ENCODE measurements around the gene IP6K1.

IP6K1 gene

DNA sequence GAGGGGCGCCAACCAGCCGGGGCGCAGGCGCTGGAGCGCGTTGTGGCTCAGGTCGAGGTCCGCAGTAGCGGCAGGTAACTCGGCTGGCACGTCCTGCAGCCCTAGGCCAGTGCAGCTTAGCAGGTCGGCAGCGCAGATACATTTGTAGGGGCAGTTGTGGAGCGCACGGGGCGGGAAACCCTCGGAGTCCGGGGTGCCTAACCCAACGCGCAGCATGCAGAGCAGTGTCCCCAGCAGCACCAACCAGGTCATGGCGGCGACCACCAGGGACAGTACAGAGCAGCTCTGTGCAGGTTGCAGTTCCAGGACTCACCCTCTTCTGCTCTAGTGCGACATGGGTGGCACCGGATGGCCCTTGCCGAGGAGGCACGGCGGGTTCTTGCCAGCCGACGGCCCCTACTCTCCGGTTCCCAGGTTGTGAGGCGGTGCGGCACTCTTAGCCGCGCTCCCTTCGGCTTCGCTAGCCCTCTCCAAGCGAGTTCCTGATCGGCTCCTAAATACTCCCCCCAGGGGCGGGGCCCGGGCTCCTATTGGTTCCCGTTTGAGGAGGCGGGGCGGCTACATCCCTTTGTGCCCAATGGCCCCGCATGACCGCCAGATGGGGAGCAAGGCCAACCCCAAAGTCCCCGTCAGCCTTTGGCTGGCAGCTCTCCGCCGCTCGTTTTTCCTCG, 67.0 kb downstream of the IP6K1 start, which contains the start of gene AMIGO3:
Gene AMIGO3, minus strand, starts transcription at position 471 of the 671 bp plus-strand sequence. Its CDS starts 219 bp downstream, at position 252.
- ATAC-seq, result peak; percentile 78
- TF ChIP-seq OSR1 (CRISPR knock-in tag; IDR thresholded peaks at IDR 0.05) (no peak), ARNTL (CRISPR knock-in tag; IDR thresholded peaks at IDR 0.05; ENCODE audit: borderline replicate concordance, low read depth) (no peak), SNAI2 (CRISPR knock-in tag; IDR thresholded peaks at IDR 0.05) (no peak), PPARA (CRISPR knock-in tag; IDR thresholded peaks at IDR 0.05; ENCODE audit: borderline replicate concordance) (no peak), TCF4 (CRISPR knock-in tag; IDR thresholded peaks at IDR 0.05; ENCODE audit: borderline replicate concordance) (no peak; the same call in 1 of the 2 replicates), TOX (CRISPR knock-in tag; IDR thresholded peaks at IDR 0.05; ENCODE audit: borderline replicate concordance) (0 out of 2 replicates have a peak, but pooled peaks have one; percentile 20), ZNF70 (CRISPR knock-in tag; IDR thresholded peaks at IDR 0.05) (peak; percentile 47; the same call in 1 of the 2 replicates), ZFP30 (CRISPR knock-in tag; IDR thresholded peaks at IDR 0.05) (no peak), RARB (CRISPR knock-in tag; IDR thresholded peaks at IDR 0.05) (no peak), GLIS3 (CRISPR knock-in tag; IDR thresholded peaks at IDR 0.05) (0 out of 2 replicates have a peak, but pooled peaks have one; percentile 20), ZNF8 (CRISPR knock-in tag; IDR thresholded peaks at IDR 0.05) (no peak), ESRRG (CRISPR knock-in tag; IDR thresholded peaks at IDR 0.05) (no peak), CSDC2 (CRISPR knock-in tag; IDR thresholded peaks at IDR 0.05) (no peak)
- TF ChIP-seq, protein P1, sequence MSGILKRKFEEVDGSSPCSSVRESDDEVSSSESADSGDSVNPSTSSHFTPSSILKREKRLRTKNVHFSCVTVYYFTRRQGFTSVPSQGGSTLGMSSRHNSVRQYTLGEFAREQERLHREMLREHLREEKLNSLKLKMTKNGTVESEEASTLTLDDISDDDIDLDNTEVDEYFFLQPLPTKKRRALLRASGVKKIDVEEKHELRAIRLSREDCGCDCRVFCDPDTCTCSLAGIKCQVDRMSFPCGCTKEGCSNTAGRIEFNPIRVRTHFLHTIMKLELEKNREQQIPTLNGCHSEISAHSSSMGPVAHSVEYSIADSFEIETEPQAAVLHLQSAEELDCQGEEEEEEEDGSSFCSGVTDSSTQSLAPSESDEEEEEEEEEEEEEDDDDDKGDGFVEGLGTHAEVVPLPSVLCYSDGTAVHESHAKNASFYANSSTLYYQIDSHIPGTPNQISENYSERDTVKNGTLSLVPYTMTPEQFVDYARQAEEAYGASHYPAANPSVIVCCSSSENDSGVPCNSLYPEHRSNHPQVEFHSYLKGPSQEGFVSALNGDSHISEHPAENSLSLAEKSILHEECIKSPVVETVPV (CRISPR knock-in tag; IDR thresholded peaks at IDR 0.05), result no peak
- TF ChIP-seq, protein P2, sequence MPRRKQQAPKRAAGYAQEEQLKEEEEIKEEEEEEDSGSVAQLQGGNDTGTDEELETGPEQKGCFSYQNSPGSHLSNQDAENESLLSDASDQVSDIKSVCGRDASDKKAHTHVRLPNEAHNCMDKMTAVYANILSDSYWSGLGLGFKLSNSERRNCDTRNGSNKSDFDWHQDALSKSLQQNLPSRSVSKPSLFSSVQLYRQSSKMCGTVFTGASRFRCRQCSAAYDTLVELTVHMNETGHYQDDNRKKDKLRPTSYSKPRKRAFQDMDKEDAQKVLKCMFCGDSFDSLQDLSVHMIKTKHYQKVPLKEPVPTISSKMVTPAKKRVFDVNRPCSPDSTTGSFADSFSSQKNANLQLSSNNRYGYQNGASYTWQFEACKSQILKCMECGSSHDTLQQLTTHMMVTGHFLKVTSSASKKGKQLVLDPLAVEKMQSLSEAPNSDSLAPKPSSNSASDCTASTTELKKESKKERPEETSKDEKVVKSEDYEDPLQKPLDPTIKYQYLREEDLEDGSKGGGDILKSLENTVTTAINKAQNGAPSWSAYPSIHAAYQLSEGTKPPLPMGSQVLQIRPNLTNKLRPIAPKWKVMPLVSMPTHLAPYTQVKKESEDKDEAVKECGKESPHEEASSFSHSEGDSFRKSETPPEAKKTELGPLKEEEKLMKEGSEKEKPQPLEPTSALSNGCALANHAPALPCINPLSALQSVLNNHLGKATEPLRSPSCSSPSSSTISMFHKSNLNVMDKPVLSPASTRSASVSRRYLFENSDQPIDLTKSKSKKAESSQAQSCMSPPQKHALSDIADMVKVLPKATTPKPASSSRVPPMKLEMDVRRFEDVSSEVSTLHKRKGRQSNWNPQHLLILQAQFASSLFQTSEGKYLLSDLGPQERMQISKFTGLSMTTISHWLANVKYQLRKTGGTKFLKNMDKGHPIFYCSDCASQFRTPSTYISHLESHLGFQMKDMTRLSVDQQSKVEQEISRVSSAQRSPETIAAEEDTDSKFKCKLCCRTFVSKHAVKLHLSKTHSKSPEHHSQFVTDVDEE (CRISPR knock-in tag; IDR thresholded peaks at IDR 0.05), result no peak
- TF ChIP-seq, protein P3, sequence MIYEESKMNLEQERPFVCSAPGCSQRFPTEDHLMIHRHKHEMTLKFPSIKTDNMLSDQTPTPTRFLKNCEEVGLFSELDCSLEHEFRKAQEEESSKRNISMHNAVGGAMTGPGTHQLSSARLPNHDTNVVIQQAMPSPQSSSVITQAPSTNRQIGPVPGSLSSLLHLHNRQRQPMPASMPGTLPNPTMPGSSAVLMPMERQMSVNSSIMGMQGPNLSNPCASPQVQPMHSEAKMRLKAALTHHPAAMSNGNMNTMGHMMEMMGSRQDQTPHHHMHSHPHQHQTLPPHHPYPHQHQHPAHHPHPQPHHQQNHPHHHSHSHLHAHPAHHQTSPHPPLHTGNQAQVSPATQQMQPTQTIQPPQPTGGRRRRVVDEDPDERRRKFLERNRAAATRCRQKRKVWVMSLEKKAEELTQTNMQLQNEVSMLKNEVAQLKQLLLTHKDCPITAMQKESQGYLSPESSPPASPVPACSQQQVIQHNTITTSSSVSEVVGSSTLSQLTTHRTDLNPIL (CRISPR knock-in tag; IDR thresholded peaks at IDR 0.05; ENCODE audit: low read depth), result no peak; the same call in 1 of the 2 replicates
- TF ChIP-seq, protein P4, sequence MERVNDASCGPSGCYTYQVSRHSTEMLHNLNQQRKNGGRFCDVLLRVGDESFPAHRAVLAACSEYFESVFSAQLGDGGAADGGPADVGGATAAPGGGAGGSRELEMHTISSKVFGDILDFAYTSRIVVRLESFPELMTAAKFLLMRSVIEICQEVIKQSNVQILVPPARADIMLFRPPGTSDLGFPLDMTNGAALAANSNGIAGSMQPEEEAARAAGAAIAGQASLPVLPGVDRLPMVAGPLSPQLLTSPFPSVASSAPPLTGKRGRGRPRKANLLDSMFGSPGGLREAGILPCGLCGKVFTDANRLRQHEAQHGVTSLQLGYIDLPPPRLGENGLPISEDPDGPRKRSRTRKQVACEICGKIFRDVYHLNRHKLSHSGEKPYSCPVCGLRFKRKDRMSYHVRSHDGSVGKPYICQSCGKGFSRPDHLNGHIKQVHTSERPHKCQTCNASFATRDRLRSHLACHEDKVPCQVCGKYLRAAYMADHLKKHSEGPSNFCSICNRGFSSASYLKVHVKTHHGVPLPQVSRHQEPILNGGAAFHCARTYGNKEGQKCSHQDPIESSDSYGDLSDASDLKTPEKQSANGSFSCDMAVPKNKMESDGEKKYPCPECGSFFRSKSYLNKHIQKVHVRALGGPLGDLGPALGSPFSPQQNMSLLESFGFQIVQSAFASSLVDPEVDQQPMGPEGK (CRISPR knock-in tag; IDR thresholded peaks at IDR 0.05; ENCODE audit: borderline replicate concordance), result no peak

DNA sequence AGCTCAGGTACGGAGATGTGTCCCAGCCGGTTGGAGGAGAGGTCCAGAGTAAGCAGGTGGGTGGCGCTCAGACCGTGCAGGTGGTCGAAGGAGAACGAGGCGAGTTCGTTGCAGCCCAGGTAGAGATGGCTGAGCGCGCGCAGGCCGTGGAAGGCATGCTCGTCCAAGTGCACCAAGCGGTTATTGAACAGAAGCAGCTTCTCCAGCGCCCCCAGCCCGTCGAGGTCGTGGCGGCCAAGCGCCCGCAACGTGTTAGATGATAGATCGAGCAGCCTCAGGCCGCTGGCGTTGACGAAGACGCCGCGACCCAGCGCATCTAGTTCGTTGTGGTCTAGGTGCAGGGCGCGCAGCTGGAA, 67.5 kb downstream of the IP6K1 start:
- TF ChIP-seq ZNF8 (CRISPR knock-in tag; IDR thresholded peaks at IDR 0.05) (no peak), PPARA (CRISPR knock-in tag; IDR thresholded peaks at IDR 0.05; ENCODE audit: borderline replicate concordance) (no peak), BACH2 (CRISPR knock-in tag; IDR thresholded peaks at IDR 0.05; ENCODE audit: borderline replicate concordance) (no peak), ESRRG (CRISPR knock-in tag; IDR thresholded peaks at IDR 0.05) (no peak), ZNF565 (CRISPR knock-in tag; conservative IDR thresholded peaks at IDR 0.05; ENCODE audit: low read depth) (no peak), ZFP30 (CRISPR knock-in tag; IDR thresholded peaks at IDR 0.05) (no peak), RARB (CRISPR knock-in tag; IDR thresholded peaks at IDR 0.05) (no peak), TOX (CRISPR knock-in tag; IDR thresholded peaks at IDR 0.05; ENCODE audit: borderline replicate concordance) (no peak), ISL1 (CRISPR knock-in tag; IDR thresholded peaks at IDR 0.05) (no peak)
- TF ChIP-seq, protein P5, sequence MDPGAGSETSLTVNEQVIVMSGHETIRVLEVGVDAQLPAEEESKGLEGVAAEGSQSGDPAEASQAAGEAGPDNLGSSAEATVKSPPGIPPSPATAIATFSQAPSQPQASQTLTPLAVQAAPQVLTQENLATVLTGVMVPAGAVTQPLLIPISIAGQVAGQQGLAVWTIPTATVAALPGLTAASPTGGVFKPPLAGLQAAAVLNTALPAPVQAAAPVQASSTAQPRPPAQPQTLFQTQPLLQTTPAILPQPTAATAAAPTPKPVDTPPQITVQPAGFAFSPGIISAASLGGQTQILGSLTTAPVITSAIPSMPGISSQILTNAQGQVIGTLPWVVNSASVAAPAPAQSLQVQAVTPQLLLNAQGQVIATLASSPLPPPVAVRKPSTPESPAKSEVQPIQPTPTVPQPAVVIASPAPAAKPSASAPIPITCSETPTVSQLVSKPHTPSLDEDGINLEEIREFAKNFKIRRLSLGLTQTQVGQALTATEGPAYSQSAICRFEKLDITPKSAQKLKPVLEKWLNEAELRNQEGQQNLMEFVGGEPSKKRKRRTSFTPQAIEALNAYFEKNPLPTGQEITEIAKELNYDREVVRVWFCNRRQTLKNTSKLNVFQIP (CRISPR knock-in tag; IDR thresholded peaks at IDR 0.05; ENCODE audit: borderline replicate concordance, low read depth), result no peak
- TF ChIP-seq, protein P3 (CRISPR knock-in tag; IDR thresholded peaks at IDR 0.05; ENCODE audit: low read depth), result no peak
- TF ChIP-seq, protein P2 (CRISPR knock-in tag; IDR thresholded peaks at IDR 0.05), result no peak
- no peak for ATAC-seq

Measured in SK-N-SH treated with all-trans-retinoic acid at 6 μM for 48 hours (cell line).